Embryonic facial prominence (tissue), 1 donor: Measurements from ENCODE around the gene SLC17A9.

Experiments used
- DNase-seq: peaks from one replicate; pipeline ENCODE4 v3.0.0-alpha.2; 2016; ENCODE audit errors: extremely low spot score

The SLC17A9 gene

GRCh38 chr20:62938105-62938888 lies 14.2 kb upstream of the SLC17A9 start, which contains the start of gene GID8:
TSS of gene GID8 (plus strand) at chr20:62938147. CDS start at chr20:62941503, 3,356 bp downstream.
- no peak for DNase-seq

GRCh38 chr20:62940875-62941274 lies 11.6 kb upstream of the SLC17A9 start:
- DNase-seq, result no peak

- DNase-seq, result no peak
Observed at GRCh38 chr20:62941792-62942191, 10.7 kb upstream of the SLC17A9 start.

- no peak for DNase-seq
Observed at GRCh38 chr20:62942456-62942855, 10.1 kb upstream of the SLC17A9 start.

- DNase-seq, result no peak
Observed at GRCh38 chr20:62943396-62943795, 9.1 kb upstream of the SLC17A9 start.

- no peak for DNase-seq
Observed at GRCh38 chr20:62944184-62944583, 8.3 kb upstream of the SLC17A9 start.

GRCh38 chr20:62944746-62945145 lies 7.8 kb upstream of the SLC17A9 start:
- no peak for DNase-seq

- DNase-seq, result no peak
Observed at GRCh38 chr20:62945771-62946339, 6.7 kb upstream of the SLC17A9 start.

- DNase-seq, result no peak
Observed at GRCh38 chr20:62946918-62947317, 5.6 kb upstream of the SLC17A9 start.

- DNase-seq, result no peak
Observed at GRCh38 chr20:62947532-62948300, 4.8 kb upstream of the SLC17A9 start.

- no peak for DNase-seq
Observed at GRCh38 chr20:62949153-62949821, 3.2 kb upstream of the SLC17A9 start.

GRCh38 chr20:62949962-62950361 lies 2.5 kb upstream of the SLC17A9 start:
- no peak for DNase-seq

- DNase-seq, result no peak
Observed at GRCh38 chr20:62950741-62951140, 1.8 kb upstream of the SLC17A9 start.

GRCh38 chr20:62951143-62951895 lies 1.2 kb upstream of the SLC17A9 start:
- DNase-seq, result no peak

GRCh38 chr20:62951896-62952372 lies 575 bp upstream of the SLC17A9 start:
- no peak for DNase-seq

- DNase-seq, result no peak
Observed at GRCh38 chr20:62952968-62953838, 694 bp downstream of the SLC17A9 start.

GRCh38 chr20:62953839-62954703 lies 1.6 kb downstream of the SLC17A9 start:
- no peak for DNase-seq

GRCh38 chr20:62955519-62956386 lies 3.2 kb downstream of the SLC17A9 start:
- no peak for DNase-seq
